ENCODE data around the gene PLEKHH3. TPM values are rescaled to one million over a fixed set of nuclear protein-coding genes. Genes with fewer than 3 reads are reported as not detected.

The PLEKHH3 gene
- total RNA-seq, 1 experiment from 2014 or later, result 21.4 TPM

GRCh38 chr17:42708588-42708987, 31.8 kb upstream of the PLEKHH3 start:
- Histone ChIP-seq H4K5ac (ENCODE audit: insufficient read length, low read depth, low read length) (no peak overlapping the region), H3K23ac (ENCODE audit: insufficient read length, low read depth, low read length) (no peak overlapping the region), H3K27me3 (ENCODE audit: insufficient read depth, low read length) (no peaks in the 10 kb centered on the region), H2BK20ac (ENCODE audit: low read depth, low read length, poor library complexity, severe bottlenecking) (no peak overlapping the region), H3K56ac (ENCODE audit: insufficient read length, low read depth, low read length) (no peak overlapping the region), H3K4ac (ENCODE audit: low read depth, low read length) (no peak overlapping the region), H3K79me2 (ENCODE audit: insufficient read depth, low read length) (no peaks in the 10 kb centered on the region), H2AK5ac (ENCODE audit: insufficient read length, low read length) (no peak overlapping the region), H2BK120ac (ENCODE audit: low read depth, low read length, poor library complexity, severe bottlenecking) (no peak overlapping the region), H2BK15ac (ENCODE audit: low read depth, low read length) (no peak overlapping the region), H2BK12ac (ENCODE audit: insufficient read length, low read depth, low read length) (no peak overlapping the region), H3K9ac (ENCODE audit: extremely low read depth, insufficient read length, low read length) (no peak overlapping the region), H2BK5ac (ENCODE audit: insufficient read length, low read length) (no peak overlapping the region), H4K20me1 (ENCODE audit: control insufficient read depth, insufficient read depth, insufficient read length) (no peaks in the 10 kb centered on the region), H4K8ac (replicated peaks; ENCODE audit: insufficient read length, low read depth, low read length) (no peak overlapping the region), H3K14ac (ENCODE audit: insufficient read depth, low read length) (no peak overlapping the region), H2AFZ (ENCODE audit: low read length) (no peak overlapping the region), H4K91ac (ENCODE audit: insufficient read length, low read depth, low read length) (no peak overlapping the region), H3K23me2 (ENCODE audit: insufficient read length, low read depth, low read length, poor library complexity, severe bottlenecking) (no peaks in the 10 kb centered on the region), H3T11ph (ENCODE audit: low read length) (no peak overlapping the region), H3K4me1 (ENCODE audit: insufficient read depth, low read length) (no peaks in the 10 kb centered on the region), H3K79me1 (ENCODE audit: insufficient read depth, low read depth, low read length, poor library complexity, severe bottlenecking) (no peaks in the 10 kb centered on the region), H3K4me2 (ENCODE audit: insufficient read depth, insufficient read length, low read length) (no peak overlapping the region), H3K27ac (ENCODE audit: insufficient read length, low read depth, low read length) (no peak overlapping the region), H3K9me3 (ENCODE audit: control insufficient read depth, low read depth, low read length) (no peaks in the 10 kb centered on the region), H3K18ac (ENCODE audit: insufficient read length, low read depth, low read length) (no peak overlapping the region)
- no peaks in the 10 kb centered on the region for H3K4me1 Mint-ChIP-seq
- H3K9me3 Mint-ChIP-seq, result no peaks in the 10 kb centered on the region
- WGBS (ENCODE audit: extremely low coverage, insufficient read length, low lambda C conversion rate), result no CpG with 5 or more reads among the region's 3 CpGs
- no peak overlapping the region for H3K27ac Mint-ChIP-seq
- H3K36me3 Mint-ChIP-seq (ENCODE audit: insufficient read depth in 1 of 3, low read depth in 3 of 3), result peaks cover 15 to 84% (median 72%) of the 10 kb centered on the region in 3 experiments; a peak in 6 of 7 replicates
- DNase-seq, result no peak
- no peaks in the 10 kb centered on the region for H3K27me3 Mint-ChIP-seq (ENCODE audit: low read depth)
- TF ChIP-seq CTCF (conservative IDR thresholded peaks at IDR 0.05), result no peak
- no peak overlapping the region for H3K4me3 Mint-ChIP-seq
